ENCODE results near the gene CFAP46. TPM values are rescaled to one million over a fixed set of nuclear protein-coding genes. Genes with fewer than 3 reads are reported as not detected.

Gene CFAP46
- total RNA-seq, 1 experiment from 2014 or later = not detected

- H3K27me3 Mint-ChIP-seq (ENCODE audit: unreplicated experiment) = peaks cover 21% of the 10 kb centered on the region
- CTCF ChIA-PET = no interaction called here
- intact Hi-C loops (cut with micrococcal nuclease; ENCODE audit: unreplicated experiment) = no loop called here
- TF ChIP-seq CTCF (IDR thresholded peaks at IDR 0.05; ENCODE audit: unreplicated experiment) = no peak
- H3K36me3 Mint-ChIP-seq (ENCODE audit: insufficient read depth, unreplicated experiment) = no peaks in the 10 kb centered on the region
- peaks cover 5% of the 10 kb centered on the region for H3K9me3 Mint-ChIP-seq (ENCODE audit: low read depth, unreplicated experiment)
- H3K27ac Mint-ChIP-seq (ENCODE audit: unreplicated experiment) = no peak overlapping the region
- no peak overlapping the region for H3K4me3 Mint-ChIP-seq (ENCODE audit: low read depth, unreplicated experiment)
- BruUV-seq (replicated peaks) = no TSS peak
- H3K4me1 Mint-ChIP-seq (ENCODE audit: low read depth, unreplicated experiment) = peaks cover 7% of the 10 kb centered on the region
- DNase-seq = no peak
Observed at GRCh38 chr10:132847416-132847777, 95.0 kb downstream of the CFAP46 start.

- peaks cover 7% of the 10 kb centered on the region for H3K4me1 Mint-ChIP-seq (ENCODE audit: low read depth, unreplicated experiment)
- no peak overlapping the region for H3K27ac Mint-ChIP-seq (ENCODE audit: unreplicated experiment)
- intact Hi-C loops (cut with micrococcal nuclease; ENCODE audit: unreplicated experiment) = no loop called here
- no peak overlapping the region for H3K4me3 Mint-ChIP-seq (ENCODE audit: low read depth, unreplicated experiment)
- DNase-seq = no peak
- peaks cover 26% of the 10 kb centered on the region for H3K27me3 Mint-ChIP-seq (ENCODE audit: unreplicated experiment)
- CTCF ChIA-PET = no interaction called here
- H3K36me3 Mint-ChIP-seq (ENCODE audit: insufficient read depth, unreplicated experiment) = no peaks in the 10 kb centered on the region
- no TSS peak for BruUV-seq (replicated peaks)
- H3K9me3 Mint-ChIP-seq (ENCODE audit: low read depth, unreplicated experiment) = peaks cover 10% of the 10 kb centered on the region
- no peak for TF ChIP-seq CTCF (IDR thresholded peaks at IDR 0.05; ENCODE audit: unreplicated experiment)
Observed at GRCh38 chr10:132846631-132847415, 95.5 kb downstream of the CFAP46 start.

- intact Hi-C loops (cut with micrococcal nuclease; ENCODE audit: unreplicated experiment) = no loop called here
- H3K9me3 Mint-ChIP-seq (ENCODE audit: low read depth, unreplicated experiment) = peaks cover 7% of the 10 kb centered on the region
- no peak overlapping the region for H3K27ac Mint-ChIP-seq (ENCODE audit: unreplicated experiment)
- no peak overlapping the region for H3K4me3 Mint-ChIP-seq (ENCODE audit: low read depth, unreplicated experiment)
- CTCF ChIA-PET = no interaction called here
- BruUV-seq (replicated peaks) = no TSS peak
- H3K27me3 Mint-ChIP-seq (ENCODE audit: unreplicated experiment) = peaks cover 34% of the 10 kb centered on the region
- H3K36me3 Mint-ChIP-seq (ENCODE audit: insufficient read depth, unreplicated experiment) = no peaks in the 10 kb centered on the region
- no peak for TF ChIP-seq CTCF (IDR thresholded peaks at IDR 0.05; ENCODE audit: unreplicated experiment)
- H3K4me1 Mint-ChIP-seq (ENCODE audit: low read depth, unreplicated experiment) = peaks cover 7% of the 10 kb centered on the region
- DNase-seq = no peak
Observed at GRCh38 chr10:132845780-132846595, 96.4 kb downstream of the CFAP46 start.

GRCh38 chr10:132845041-132845551 lies 97.3 kb downstream of the CFAP46 start:
- no peak for TF ChIP-seq CTCF (IDR thresholded peaks at IDR 0.05; ENCODE audit: unreplicated experiment)
- peaks cover 43% of the 10 kb centered on the region for H3K27me3 Mint-ChIP-seq (ENCODE audit: unreplicated experiment)
- H3K27ac Mint-ChIP-seq (ENCODE audit: unreplicated experiment) = no peak overlapping the region
- H3K4me1 Mint-ChIP-seq (ENCODE audit: low read depth, unreplicated experiment) = peaks cover 7% of the 10 kb centered on the region
- intact Hi-C loops (cut with micrococcal nuclease; ENCODE audit: unreplicated experiment) = no loop called here
- H3K4me3 Mint-ChIP-seq (ENCODE audit: low read depth, unreplicated experiment) = no peak overlapping the region
- BruUV-seq (replicated peaks) = no TSS peak
- CTCF ChIA-PET = no interaction called here
- DNase-seq = no peak
- H3K36me3 Mint-ChIP-seq (ENCODE audit: insufficient read depth, unreplicated experiment) = no peaks in the 10 kb centered on the region
- peaks cover 7% of the 10 kb centered on the region for H3K9me3 Mint-ChIP-seq (ENCODE audit: low read depth, unreplicated experiment)

Measured in Calu3 (cell line).